ENCODE measurements around the gene ZDHHC4. TPM values are rescaled to one million over a fixed set of nuclear protein-coding genes. Genes with fewer than 3 reads are reported as not detected.
A peak's percentile ranks its signal among the peaks of the same experiment; 100 is the strongest.

The ZDHHC4 gene
- polyA plus RNA-seq, 1 of the 3 experiments (the other 2 are of a cell fraction) = 169 TPM

DNA sequence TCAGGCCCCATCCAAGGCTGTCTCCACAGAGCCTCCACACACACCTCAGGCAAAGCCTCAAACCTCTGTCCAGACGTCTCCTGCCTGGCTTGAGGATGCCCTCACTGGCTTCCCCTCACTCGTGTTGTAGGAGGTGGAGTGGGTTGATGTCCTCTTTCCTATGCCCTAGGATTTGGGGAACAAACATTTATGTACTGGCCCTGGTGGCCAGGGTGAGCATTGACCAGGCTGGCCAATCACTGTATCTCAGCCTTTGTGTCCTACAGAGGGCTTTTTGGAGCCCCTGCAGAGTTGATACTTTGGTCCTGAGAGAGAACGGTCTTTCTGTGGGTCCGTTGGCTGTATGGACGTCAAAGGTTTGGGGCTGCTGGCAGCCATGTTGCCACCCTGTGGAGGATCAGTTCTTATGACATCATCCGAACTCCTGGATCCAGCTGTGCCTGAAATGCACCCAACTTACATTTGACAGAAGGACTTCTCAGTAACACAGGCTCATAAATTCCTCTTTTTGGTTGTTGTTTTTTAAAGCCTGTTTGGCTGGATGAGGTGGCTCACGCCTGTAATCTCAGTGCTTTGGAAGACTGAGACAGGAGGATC, 23.7 kb upstream of the ZDHHC4 start:
- Histone ChIP-seq H3K79me2 (ENCODE audit: insufficient read depth) (no peaks in the 10 kb centered on the region), H2AFZ (ENCODE audit: low read depth) (0 out of 2 replicates have a peak overlapping the region, but pooled peaks have one; percentile 13), H3K4me3 (ENCODE audit: low read depth in 2 of 2, low read length in 1 of 2) (no peak overlapping the region), H4K20me1 (ENCODE audit: insufficient read depth) (no peaks in the 10 kb centered on the region), H3K27me3 (ENCODE audit: insufficient read depth) (no peaks in the 10 kb centered on the region), H3K9me2 (no peaks in the 10 kb centered on the region), H3K9me3 (no peaks in the 10 kb centered on the region), H3K36me3 (replicated peaks in 1 of 2; ENCODE audit: control insufficient read depth in 1 of 2, insufficient read depth in 2 of 2, low read length in 1 of 2) (no peaks in the 10 kb centered on the region), H3K27ac (ENCODE audit: low read depth in 2 of 2, low read length in 1 of 2) (no peak overlapping the region), H3K4me1 (ENCODE audit: control insufficient read depth in 1 of 2, insufficient read depth in 2 of 2, low read depth in 1 of 2, low read length in 1 of 2) (no peaks in the 10 kb centered on the region), H3F3A (replicated peaks; ENCODE audit: insufficient read depth) (no peaks in the 10 kb centered on the region), H3K4me2 (no peak overlapping the region), H3K9ac (no peak overlapping the region)
- peak; percentile 52 for DNase-seq
- ChIA-PET POLR2A (no interaction called here), CTCF (interaction anchor here (4.3 kb wide), 1 partner anchor 38 kb away, joined by 17 read pairs; no protein-coding TSS in a partner anchor)
- no peak for TF ChIP-seq TAF1 (IDR thresholded peaks at IDR 0.05; ENCODE audit: borderline replicate concordance, low read depth, low read length)
- TF ChIP-seq CTCF (IDR thresholded peaks at IDR 0.05) = peak; percentile 32; the same call in 1 of the 2 replicates
- whole genome bisulfite sequencing (ENCODE audit: low lambda C conversion rate) = 50% methylated on average over 6 of the region's 7 CpGs

- Histone ChIP-seq H3K4me1 (ENCODE audit: control insufficient read depth in 1 of 2, insufficient read depth in 2 of 2, low read depth in 1 of 2, low read length in 1 of 2) (no peaks in the 10 kb centered on the region), H3K9me3 (no peaks in the 10 kb centered on the region), H3K27me3 (ENCODE audit: insufficient read depth) (no peaks in the 10 kb centered on the region), H3F3A (replicated peaks; ENCODE audit: insufficient read depth) (no peaks in the 10 kb centered on the region), H3K4me2 (no peak overlapping the region), H3K27ac (ENCODE audit: low read depth in 2 of 2, low read length in 1 of 2) (no peak overlapping the region), H3K79me2 (ENCODE audit: insufficient read depth) (no peaks in the 10 kb centered on the region), H4K20me1 (ENCODE audit: insufficient read depth) (no peaks in the 10 kb centered on the region), H3K9ac (no peak overlapping the region), H3K36me3 (replicated peaks in 1 of 2; ENCODE audit: control insufficient read depth in 1 of 2, insufficient read depth in 2 of 2, low read length in 1 of 2) (no peaks in the 10 kb centered on the region), H3K4me3 (ENCODE audit: low read depth in 2 of 2, low read length in 1 of 2) (no peak overlapping the region), H3K9me2 (no peaks in the 10 kb centered on the region), H2AFZ (ENCODE audit: low read depth) (no peak overlapping the region)
- TF ChIP-seq EP300 (IDR thresholded peaks at IDR 0.05; ENCODE audit: borderline replicate concordance in 1 of 2, low read depth in 1 of 2, low read length in 1 of 2) (no peak), YY1 (IDR thresholded peaks at IDR 0.05; ENCODE audit: low read depth) (no peak), RFX5 (IDR thresholded peaks at IDR 0.05; ENCODE audit: low read length) (no peak), RXRA (IDR thresholded peaks at IDR 0.05; ENCODE audit: borderline replicate concordance, low read depth) (no peak), GABPA (IDR thresholded peaks at IDR 0.05; ENCODE audit: low read depth) (no peak), REST (IDR thresholded peaks at IDR 0.05; ENCODE audit: low read depth, low read length) (no peak), FOXJ3 (CRISPR knock-in tag; IDR thresholded peaks at IDR 0.05) (no peak), SIN3A (IDR thresholded peaks at IDR 0.05; ENCODE audit: borderline replicate concordance, low read depth, low read length) (no peak)
- TF ChIP-seq, protein P1, sequence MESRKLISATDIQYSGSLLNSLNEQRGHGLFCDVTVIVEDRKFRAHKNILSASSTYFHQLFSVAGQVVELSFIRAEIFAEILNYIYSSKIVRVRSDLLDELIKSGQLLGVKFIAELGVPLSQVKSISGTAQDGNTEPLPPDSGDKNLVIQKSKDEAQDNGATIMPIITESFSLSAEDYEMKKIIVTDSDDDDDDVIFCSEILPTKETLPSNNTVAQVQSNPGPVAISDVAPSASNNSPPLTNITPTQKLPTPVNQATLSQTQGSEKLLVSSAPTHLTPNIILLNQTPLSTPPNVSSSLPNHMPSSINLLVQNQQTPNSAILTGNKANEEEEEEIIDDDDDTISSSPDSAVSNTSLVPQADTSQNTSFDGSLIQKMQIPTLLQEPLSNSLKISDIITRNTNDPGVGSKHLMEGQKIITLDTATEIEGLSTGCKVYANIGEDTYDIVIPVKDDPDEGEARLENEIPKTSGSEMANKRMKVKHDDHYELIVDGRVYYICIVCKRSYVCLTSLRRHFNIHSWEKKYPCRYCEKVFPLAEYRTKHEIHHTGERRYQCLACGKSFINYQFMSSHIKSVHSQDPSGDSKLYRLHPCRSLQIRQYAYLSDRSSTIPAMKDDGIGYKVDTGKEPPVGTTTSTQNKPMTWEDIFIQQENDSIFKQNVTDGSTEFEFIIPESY (IDR thresholded peaks at IDR 0.05; ENCODE audit: borderline replicate concordance, low read depth) = no peak
- TF ChIP-seq, protein P2, sequence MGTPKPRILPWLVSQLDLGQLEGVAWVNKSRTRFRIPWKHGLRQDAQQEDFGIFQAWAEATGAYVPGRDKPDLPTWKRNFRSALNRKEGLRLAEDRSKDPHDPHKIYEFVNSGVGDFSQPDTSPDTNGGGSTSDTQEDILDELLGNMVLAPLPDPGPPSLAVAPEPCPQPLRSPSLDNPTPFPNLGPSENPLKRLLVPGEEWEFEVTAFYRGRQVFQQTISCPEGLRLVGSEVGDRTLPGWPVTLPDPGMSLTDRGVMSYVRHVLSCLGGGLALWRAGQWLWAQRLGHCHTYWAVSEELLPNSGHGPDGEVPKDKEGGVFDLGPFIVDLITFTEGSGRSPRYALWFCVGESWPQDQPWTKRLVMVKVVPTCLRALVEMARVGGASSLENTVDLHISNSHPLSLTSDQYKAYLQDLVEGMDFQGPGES (IDR thresholded peaks at IDR 0.05; ENCODE audit: low read depth, low read length) = no peak
- 70% methylated on average over 7 of the region's 7 CpGs for WGBS (ENCODE audit: low lambda C conversion rate)
- ChIA-PET CTCF (interaction anchor here (0.9 to 4.3 kb wide), 4 partner anchors 14 to 39 kb away, joined by 3 to 17 read pairs (median 3); no protein-coding TSS in a partner anchor), POLR2A (no interaction called here)
- DNase-seq = no peak
Observed at GRCh38 chr7:6554848-6555247, 22.4 kb upstream of the ZDHHC4 start.
